Endodermal cell (in vitro differentiated cells): ENCODE measurements around the gene LY86. TPM values are rescaled to one million over a fixed set of nuclear protein-coding genes. Genes with fewer than 3 reads are reported as not detected.
"Not testable (repeated sequence)": the region's sequence is repeated elsewhere in the genome, so short reads cannot be mapped to it uniquely, and the experiment has no call there.

Experiments used
- DNase-seq: peaks from one replicate; pipeline ENCODE4 v3.0.0-alpha.2; 2017
- H3K27ac ChIP-seq: 2 replicates; pipeline ENCODE4 v1.5.1; 2013; ENCODE audit warnings: mild to moderate bottlenecking, low read depth, low read length, moderate library complexity
- H3K27me3 ChIP-seq: 2 replicates; pipeline ENCODE4 v1.6.1; 2013; ENCODE audit warnings: mild to moderate bottlenecking, low read length, moderate library complexity; ENCODE audit not compliant: insufficient read depth, control insufficient read depth, poor library complexity, severe bottlenecking
- H3K36me3 ChIP-seq: 2 replicates; pipeline ENCODE4 v1.7.0; 2013; ENCODE audit warnings: mild to moderate bottlenecking, low read length, moderate library complexity; ENCODE audit not compliant: control insufficient read depth, insufficient read depth
- H3K4me1 ChIP-seq: one replicate; pipeline ENCODE4 v1.7.0; 2013; ENCODE audit warnings: low read length; ENCODE audit not compliant: control insufficient read depth, insufficient read depth
- H3K4me3 ChIP-seq: 2 replicates; pipeline ENCODE4 v1.5.1; 2013; ENCODE audit warnings: mild to moderate bottlenecking, low read length, moderate library complexity
- H3K9ac ChIP-seq: 2 replicates; pipeline ENCODE4 v1.6.1; 2013; ENCODE audit warnings: mild to moderate bottlenecking, low read length, moderate library complexity; ENCODE audit not compliant: poor library complexity, severe bottlenecking; ENCODE audit errors: extremely low read depth
- H3K9me3 ChIP-seq: 2 replicates; pipeline ENCODE4 v1.6.1; 2013; ENCODE audit warnings: mild to moderate bottlenecking, low read length, moderate library complexity; ENCODE audit not compliant: control insufficient read depth
- H3K27ac Mint-ChIP-seq: 2 replicates; pipeline ENCODE4 v1.8.0; 2020; ENCODE audit warnings: mixed read lengths
- H3K27me3 Mint-ChIP-seq: 2 replicates; pipeline ENCODE4 v1.8.0; 2021; ENCODE audit warnings: mild to moderate bottlenecking, mixed read lengths; ENCODE audit not compliant: insufficient read depth
- H3K36me3 Mint-ChIP-seq: 2 replicates; pipeline ENCODE4 v1.8.0; 2020; ENCODE audit warnings: low read depth, mixed read lengths
- H3K4me1 Mint-ChIP-seq: 2 replicates; pipeline ENCODE4 v1.8.0; 2020; ENCODE audit warnings: mixed read lengths
- H3K4me3 Mint-ChIP-seq: 2 replicates; pipeline ENCODE4 v1.8.0; 2020; ENCODE audit warnings: mild to moderate bottlenecking, moderate library complexity, mixed read lengths
- H3K9me3 Mint-ChIP-seq: 2 replicates; pipeline ENCODE4 v1.8.0; 2020; ENCODE audit warnings: mild to moderate bottlenecking, mixed read lengths
- CTCF ChIP-seq: fragments of 200-600 bp; sonication (generic); conservative IDR thresholded peaks from 2 replicates; pipeline ENCODE4 v1.5.0; 2021; ENCODE audit warnings: antibody characterized with exemption, mild to moderate bottlenecking
- WGBS, 2 experiments: methylation state at CpG; one replicate each; pipeline versions ENCODE4 v1.1.5 to v1.1.7; 2013; ENCODE audit warnings: missing lambda C conversion rate in 2 of 2, mixed read lengths in 1 of 2; ENCODE audit not compliant: insufficient coverage in 1 of 2, insufficient read length in 1 of 2; 5-methylcytosine and 5-hydroxymethylcytosine counted together
- total RNA-seq, 2 donors: library from RNA; stranded (reverse); fragmentation: NEBNext Ultra II Directional in 1 of 2; extraction: Animal tissue kit (Norgen Biotek cat#: 25700) in 1 of 2; gene quantifications; 2 replicates in 1 of 2; 3 replicates in 1 of 2; pipeline ENCODE4 v1.2.1, GENCODE V29; 2021

Gene LY86
- total RNA-seq, 2 donors from 2014 or later = not detected

- Mint-ChIP-seq H3K36me3 (no peaks in the 10 kb centered on the region), H3K4me3 (no peak overlapping the region), H3K4me1 (no peaks in the 10 kb centered on the region), H3K9me3 (peaks cover 11% of the 10 kb centered on the region), H3K27ac (no peak overlapping the region), H3K27me3 (peaks cover 8% of the 10 kb centered on the region)
- Histone ChIP-seq H3K4me1 (no peaks in the 10 kb centered on the region), H3K9ac (no peak overlapping the region), H3K27ac (no peak overlapping the region), H3K4me3 (peak overlapping the region; percentile 53), H3K9me3 (peaks cover 11% of the 10 kb centered on the region), H3K27me3 (no peaks in the 10 kb centered on the region), H3K36me3 (no peaks in the 10 kb centered on the region)
- no peak for DNase-seq
- TF ChIP-seq CTCF = no peak
- WGBS, 2 experiments = 93% methylated on average over 7 of the region's 7 CpGs; no CpG with 5 or more reads in 1 of the 2 experiments
Observed at GRCh38 chr6:6612308-6612707, 23.8 kb downstream of the LY86 start.

GRCh38 chr6:6613103-6613718 lies 24.7 kb downstream of the LY86 start:
- H3K27ac ChIP-seq, H3K9ac ChIP-seq, H3K27me3 ChIP-seq, H3K27me3 Mint-ChIP-seq, H3K27ac Mint-ChIP-seq, H3K4me3 Mint-ChIP-seq, H3K4me1 Mint-ChIP-seq, H3K36me3 Mint-ChIP-seq, H3K4me3 ChIP-seq, DNase-seq, H3K4me1 ChIP-seq, H3K36me3 ChIP-seq: not testable (repeated sequence)
- 94 to 97% methylated on average over 13 to 43 of the region's 43 CpGs for WGBS, 2 experiments
- H3K9me3 Mint-ChIP-seq = peaks cover 11% of the 10 kb centered on the region
- peaks cover 11% of the 10 kb centered on the region for H3K9me3 ChIP-seq

DNA sequence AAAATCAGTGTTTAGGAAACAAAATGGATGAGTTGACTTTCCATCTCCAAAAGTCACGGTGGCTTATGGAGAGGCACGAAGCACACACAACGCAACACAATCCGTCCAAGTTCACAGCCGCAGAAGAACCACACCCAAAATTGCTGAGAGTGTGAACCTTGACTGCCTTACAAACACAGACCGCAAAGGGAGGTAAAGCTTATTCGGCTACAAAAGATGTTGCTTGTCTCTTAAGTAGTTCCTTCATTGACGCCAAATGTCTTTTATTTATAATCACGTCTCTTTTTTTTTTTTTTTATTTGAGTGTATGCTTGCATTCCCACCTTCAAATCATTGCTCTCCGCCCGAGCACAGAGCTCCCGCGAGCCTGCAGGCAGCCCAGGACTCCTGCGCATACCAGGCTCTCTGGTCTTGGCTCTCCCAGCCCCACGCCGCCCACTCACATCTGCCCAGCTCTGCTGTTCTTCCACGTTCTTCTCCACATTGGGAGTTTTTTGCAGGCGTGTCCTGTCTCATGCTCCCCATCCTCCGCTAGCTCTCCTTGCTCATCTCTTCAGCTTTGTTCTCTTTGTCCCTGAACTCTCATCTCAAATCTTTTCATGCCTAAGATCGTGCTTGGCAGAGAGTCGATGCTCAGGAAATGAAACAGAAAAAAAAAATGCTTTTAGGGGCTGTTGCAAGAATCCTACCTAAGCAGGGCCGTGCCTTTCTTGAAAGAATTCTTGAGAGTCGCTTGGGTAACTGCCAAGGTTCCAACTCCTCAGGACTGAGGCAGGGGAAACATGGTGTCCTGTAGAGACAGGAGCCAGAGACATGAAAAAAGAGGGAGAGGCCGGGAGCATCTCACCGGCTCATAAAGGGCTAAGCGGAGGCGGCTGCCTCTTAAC lies 25.8 kb downstream of the LY86 start:
- peaks cover 8% of the 10 kb centered on the region for H3K27me3 Mint-ChIP-seq
- H3K36me3 ChIP-seq = no peaks in the 10 kb centered on the region
- WGBS, 2 experiments = 90 to 92% methylated on average over 18 to 27 of the region's 27 CpGs
- H3K4me3 ChIP-seq = no peak overlapping the region
- TF ChIP-seq CTCF = no peak
- H3K27me3 ChIP-seq = no peaks in the 10 kb centered on the region
- no peak overlapping the region for H3K27ac ChIP-seq
- H3K4me3 Mint-ChIP-seq = no peak overlapping the region
- H3K9me3 Mint-ChIP-seq = peaks cover 11% of the 10 kb centered on the region
- DNase-seq = no peak
- no peaks in the 10 kb centered on the region for H3K4me1 ChIP-seq
- no peaks in the 10 kb centered on the region for H3K4me1 Mint-ChIP-seq
- no peak overlapping the region for H3K27ac Mint-ChIP-seq
- no peaks in the 10 kb centered on the region for H3K36me3 Mint-ChIP-seq
- H3K9me3 ChIP-seq = peaks cover 11% of the 10 kb centered on the region
- H3K9ac ChIP-seq = no peak overlapping the region
